ENCODE measurements around the gene GALNS. TPM values are rescaled to one million over a fixed set of nuclear protein-coding genes. Genes with fewer than 3 reads are reported as not detected.

The GALNS gene
- total and polyA plus RNA-seq, 2 of the 13 experiments (the other 11 are each of a cell fraction or from before 2014, with no cell fraction given) = 9.2 to 9.8 TPM

DNA sequence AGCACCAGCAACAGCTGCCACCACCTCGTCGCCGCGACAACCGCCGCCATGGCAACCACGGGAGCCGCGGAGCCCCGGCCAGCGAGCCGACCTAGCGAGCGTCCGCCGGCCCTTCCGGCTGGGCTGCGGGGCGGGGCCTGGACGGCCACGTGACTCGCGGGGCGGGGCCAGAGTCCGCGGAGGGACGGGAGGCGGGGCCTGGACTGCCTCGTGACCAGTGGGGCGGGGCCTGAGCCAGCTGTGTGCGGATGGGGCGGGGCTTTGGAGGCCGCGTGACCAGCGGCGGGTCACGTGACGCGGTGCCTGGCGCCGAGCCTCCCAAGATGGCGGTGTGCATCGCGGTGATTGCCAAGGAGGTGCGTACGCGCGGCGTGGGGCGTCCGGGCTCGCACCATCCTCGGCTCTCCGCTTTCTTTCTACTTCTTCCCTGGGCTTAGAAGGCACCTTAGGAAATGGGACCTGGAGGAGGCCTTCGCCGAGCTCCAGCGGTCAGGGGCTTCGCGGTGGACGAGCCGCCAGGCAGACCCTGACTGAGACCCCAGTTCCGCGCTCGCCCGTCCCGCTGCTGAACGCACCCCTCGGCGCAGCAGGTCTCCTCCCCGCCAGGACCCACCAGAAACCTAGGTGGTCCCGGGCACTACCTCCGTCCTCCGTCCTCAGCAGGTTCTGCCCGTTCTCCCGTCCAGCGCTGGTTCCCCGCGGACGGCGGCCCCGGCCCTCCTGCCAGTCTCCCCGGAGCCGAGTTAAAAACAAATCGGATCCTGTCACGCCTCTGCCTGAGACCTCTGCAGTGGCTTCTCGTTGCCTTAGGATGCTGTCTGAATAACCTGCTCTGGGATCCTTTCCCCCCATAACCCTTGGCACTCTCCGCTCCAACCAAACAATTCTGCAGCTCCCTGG lies at the start of gene GALNS, which contains the start of gene TRAPPC2L (continued):
- 0 out of 2 replicates have a peak, but pooled peaks have one; percentile 16 for TF ChIP-seq ZNF607 (CRISPR knock-in tag; IDR thresholded peaks at IDR 0.05; ENCODE audit: borderline replicate concordance)
- TF ChIP-seq FOXA1 (IDR thresholded peaks at IDR 0.05) = no peak
- TF ChIP-seq FOXA1 (CRISPR knock-in tag; IDR thresholded peaks at IDR 0.05) = peak; percentile 50
- TF ChIP-seq MBNL3 (CRISPR knock-in tag; conservative IDR thresholded peaks at IDR 0.05) = no peak
- TF ChIP-seq PLRG1 (conservative IDR thresholded peaks at IDR 0.05) = no peak
- TF ChIP-seq ZNF280B (CRISPR knock-in tag; IDR thresholded peaks at IDR 0.05; ENCODE audit: borderline replicate concordance) = peak; percentile 88
- peak; percentile 88; the same call in 1 of the 2 replicates for TF ChIP-seq ZNF777 (CRISPR knock-in tag; IDR thresholded peaks at IDR 0.05)
- no peak for TF ChIP-seq ZSCAN22 (CRISPR knock-in tag; IDR thresholded peaks at IDR 0.05)
- no peak for TF ChIP-seq SMARCE1 (IDR thresholded peaks at IDR 0.05; ENCODE audit: borderline replicate concordance)
- peak; percentile 64; the same call in 1 of the 2 replicates for TF ChIP-seq MYNN (CRISPR knock-in tag; IDR thresholded peaks at IDR 0.05; ENCODE audit: low read depth)
- TF ChIP-seq, protein P1, sequence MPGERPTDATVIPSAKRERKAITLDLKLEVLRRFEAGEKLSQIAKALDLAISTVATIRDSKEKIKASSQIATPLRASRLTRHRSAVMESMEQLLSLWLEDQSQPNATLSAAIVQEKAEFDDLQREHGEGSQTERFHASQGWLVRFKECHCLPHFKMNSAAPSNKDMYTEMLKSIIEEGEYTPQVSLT (CRISPR knock-in tag; IDR thresholded peaks at IDR 0.05; ENCODE audit: borderline replicate concordance, low read depth) = no peak
- no peak for TF ChIP-seq AKNA (CRISPR knock-in tag; IDR thresholded peaks at IDR 0.05; ENCODE audit: borderline replicate concordance)
- no peak; the same call in 1 of the 2 replicates for TF ChIP-seq KAT7 (CRISPR knock-in tag; IDR thresholded peaks at IDR 0.05; ENCODE audit: borderline replicate concordance)
- peak; percentile 92 for TF ChIP-seq SIN3B (IDR thresholded peaks at IDR 0.05; ENCODE audit: low read length)
- TF ChIP-seq ZNF432 (CRISPR knock-in tag; IDR thresholded peaks at IDR 0.05; ENCODE audit: borderline replicate concordance) = no peak
- no peak for TF ChIP-seq ZNF3 (CRISPR knock-in tag; IDR thresholded peaks at IDR 0.05)
- TF ChIP-seq NFIB (CRISPR knock-in tag; IDR thresholded peaks at IDR 0.05; ENCODE audit: borderline replicate concordance) = no peak
- no peak for TF ChIP-seq ZBTB1 (CRISPR knock-in tag; IDR thresholded peaks at IDR 0.05; ENCODE audit: borderline replicate concordance)
- 0 out of 2 replicates have a peak, but pooled peaks have one; percentile 14 for TF ChIP-seq E2F5 (CRISPR knock-in tag; conservative IDR thresholded peaks at IDR 0.05)
- TF ChIP-seq SP2 (CRISPR knock-in tag; IDR thresholded peaks at IDR 0.05) = peak; percentile 63
- peak; percentile 19 for TF ChIP-seq ZNF451 (CRISPR knock-in tag; IDR thresholded peaks at IDR 0.05)
- peak; percentile 91; the same call in 1 of the 2 replicates for TF ChIP-seq DNMT1 (CRISPR knock-in tag; IDR thresholded peaks at IDR 0.05)
